A549 (cell line): ENCODE results near the gene ARL4D. TPM values are rescaled to one million over a fixed set of nuclear protein-coding genes. Genes with fewer than 3 reads are reported as not detected.

Experiments
- ATAC-seq, 2 experiments: fragments of 200-7000 bp in 1 of 2; fragments of >200 bp in 1 of 2; cut with Nextera tagmentation in 1 of 2; cut with Tn5 transposase in 1 of 2; 3 replicates each; pipeline versions ENCODE4 v1.8.0 to v1.9.1; 2018 to 2020; ENCODE audit warnings: mild to moderate bottlenecking in 1 of 2, moderate library complexity in 1 of 2
- CTCF ChIA-PET: fragments of 300-600 bp; sonication (Branson Sonifier 250); formaldehyde crosslinking; extraction: SDS; loops from one replicate; lab custom pipeline; 2021; ENCODE audit warnings: antibody characterized with exemption, inconsistent platforms; lab: Yijun Ruan, JAX
- POLR2A ChIA-PET: fragments of 350-600 bp; formaldehyde crosslinking; extraction: SDS; loops from one replicate; lab custom pipeline; 2021; ENCODE audit warnings: antibody characterized with exemption, inconsistent platforms; lab: Yijun Ruan, JAX
- DNase-seq, 2 experiments: peaks; one replicate each; pipeline versions ENCODE4 v3.0.0 to v3.0.0-alpha.2; 2011 to 2016; ENCODE audit warnings: low read depth in 1 of 2, low spot score in 1 of 2
- FAIRE-seq: peaks from 2 replicates; lab custom pipeline; 2011; peaks lifted over from hg19 to GRCh38; lab: Jason Lieb, UNC
- H3K27ac ChIP-seq, 2 experiments: fragments of >200 bp; sonication (Bioruptor Twin); formaldehyde crosslinking; 3 replicates each; pipeline ENCODE4 v1.5.1; 2016 to 2017
- H3K4me1 ChIP-seq: fragments of >200 bp; sonication (Bioruptor Twin); formaldehyde crosslinking; 3 replicates; pipeline ENCODE4 v1.6.1; 2016
- H3K4me2 ChIP-seq: fragments of >200 bp; sonication (Bioruptor Twin); formaldehyde crosslinking; 3 replicates; pipeline ENCODE4 v1.6.1; 2016
- H3K4me3 ChIP-seq: fragments of >200 bp; sonication (Bioruptor Twin); formaldehyde crosslinking; 3 replicates; pipeline ENCODE4 v1.5.1; 2016
- H3K9me3 ChIP-seq: fragments of >200 bp; sonication (Bioruptor Twin); formaldehyde crosslinking; 3 replicates; pipeline ENCODE4 v1.6.1; 2016
- ATOH8 ChIP-seq: fragments of 250-450 bp; sonication (Bioruptor Pico); IDR thresholded peaks from 2 replicates; pipeline ENCODE4 v1.5.0; 2020; ENCODE audit warnings: low read depth, mild to moderate bottlenecking, moderate library complexity
- BCL3 ChIP-seq: fragments of >200 bp; sonication (Bioruptor Twin); formaldehyde crosslinking; IDR thresholded peaks from 3 replicates; pipeline ENCODE4 v1.6.1; 2016
- CTCF ChIP-seq: fragments of >200 bp; sonication (Bioruptor Twin); formaldehyde crosslinking; IDR thresholded peaks from 3 replicates; pipeline ENCODE4 v1.5.1; 2016
- EP300 ChIP-seq, 2 experiments: fragments of >200 bp; sonication (Bioruptor Twin); formaldehyde crosslinking; IDR thresholded peaks; 2 replicates in 1 of 2; 3 replicates in 1 of 2; pipeline ENCODE4 v1.6.1; 2016 to 2017
- GATA3 ChIP-seq: IDR thresholded peaks from 2 replicates; pipeline ENCODE4 v1.6.1; 2012; ENCODE audit warnings: borderline replicate concordance
- HDAC2 ChIP-seq: fragments of 200-600 bp; sonication (generic); IDR thresholded peaks from 2 replicates; pipeline ENCODE4 v1.6.1; 2016
- HOXA7 ChIP-seq: fragments of 250-450 bp; sonication (Bioruptor Pico); IDR thresholded peaks from 2 replicates; pipeline ENCODE4 v1.5.0; 2020; ENCODE audit warnings: mild to moderate bottlenecking, moderate library complexity
- HOXB13 ChIP-seq: fragments of 250-450 bp; sonication (Bioruptor Pico); IDR thresholded peaks from 2 replicates; pipeline ENCODE4 v1.5.0; 2020; ENCODE audit warnings: low read depth, mild to moderate bottlenecking, moderate library complexity
- JUN ChIP-seq, 2 experiments: fragments of >200 bp; sonication (Bioruptor Twin); formaldehyde crosslinking; IDR thresholded peaks; 2 replicates in 1 of 2; 3 replicates in 1 of 2; pipeline ENCODE4 v1.6.1; 2016 to 2017
- JUNB ChIP-seq: fragments of >200 bp; sonication (Bioruptor Twin); formaldehyde crosslinking; IDR thresholded peaks from 2 replicates; pipeline ENCODE4 v1.6.1; 2016
- MAFK ChIP-seq: fragments of 450-650 bp; IDR thresholded peaks from 2 replicates; pipeline ENCODE4 v1.6.1; 2014; ENCODE audit not compliant: partially characterized antibody
- MAZ ChIP-seq: fragments of 150-350 bp; IDR thresholded peaks from 2 replicates; pipeline ENCODE4 v1.6.1; 2014; ENCODE audit warnings: antibody characterized with exemption, low read depth, low read length, borderline replicate concordance
- NPAS2 ChIP-seq: fragments of 250-450 bp; sonication (Bioruptor Pico); IDR thresholded peaks from 2 replicates; pipeline ENCODE4 v1.8.0; 2022; ENCODE audit warnings: mild to moderate bottlenecking, moderate library complexity, borderline replicate concordance
- PHF8 ChIP-seq: fragments of 200-600 bp; sonication (generic); IDR thresholded peaks from 2 replicates; pipeline ENCODE4 v1.6.1; 2016; ENCODE audit warnings: low read depth, mild to moderate bottlenecking, antibody characterized with exemption, moderate library complexity, borderline replicate concordance
- RAD21 ChIP-seq, 2 experiments: fragments of >200 bp in 1 of 2; sonication (Bioruptor Twin) in 1 of 2; formaldehyde crosslinking in 1 of 2; IDR thresholded peaks in 1 of 2; conservative IDR thresholded peaks in 1 of 2; 2 replicates in 1 of 2; 3 replicates in 1 of 2; pipeline ENCODE4 v1.6.1; 2012 to 2018; ENCODE audit warnings: inconsistent platforms in 1 of 2
- RFX5 ChIP-seq: fragments of 450-650 bp; IDR thresholded peaks from 2 replicates; pipeline ENCODE4 v1.7.1; 2014; ENCODE audit warnings: antibody characterized with exemption, mild to moderate bottlenecking, moderate library complexity
- TP53 ChIP-seq: fragments of 250-450 bp; sonication (Bioruptor Pico); IDR thresholded peaks from 2 replicates; pipeline ENCODE4 v1.5.0; 2021; ENCODE audit warnings: mild to moderate bottlenecking, moderate library complexity
- USF2 ChIP-seq: fragments of 450-650 bp; IDR thresholded peaks from 2 replicates; pipeline ENCODE4 v1.6.1; 2014; ENCODE audit warnings: antibody characterized with exemption
- ZFP36 ChIP-seq: fragments of 450-650 bp; IDR thresholded peaks from 2 replicates; pipeline ENCODE4 v1.6.1; 2014; ENCODE audit warnings: borderline replicate concordance; ENCODE audit not compliant: partially characterized antibody
- ZNF302 ChIP-seq: fragments of 250-450 bp; sonication (Bioruptor Pico); IDR thresholded peaks from 2 replicates; pipeline ENCODE4 v1.9.0; 2021; ENCODE audit warnings: inconsistent platforms, mild to moderate bottlenecking, moderate library complexity
- WGBS: methylation state at CpG from one replicate; pipeline ENCODE4 v1.1.6; 2017; ENCODE audit errors: missing lambda C conversion rate; 5-methylcytosine and 5-hydroxymethylcytosine counted together
- polyA plus RNA-seq, 4 experiments: library from polyadenylated mRNA; depleted of rRNA in 3 of 4; stranded (reverse); fragments of >200 nt; fragmentation: RNase III in 1 of 4; extraction: RNeasy Plus Mini Kit Qiagen cat#74134 plus additional on column Dnase treatment in 1 of 4; gene quantifications; 2 replicates in 3 of 4; 3 replicates in 1 of 4; pipeline ENCODE4 v1.2.3, GENCODE V29; 2011 to 2017

The ARL4D gene
- polyA plus RNA-seq, 2 of the 4 experiments (the other 2 are of a cell fraction): 11.7 to 21.0 TPM

DNA sequence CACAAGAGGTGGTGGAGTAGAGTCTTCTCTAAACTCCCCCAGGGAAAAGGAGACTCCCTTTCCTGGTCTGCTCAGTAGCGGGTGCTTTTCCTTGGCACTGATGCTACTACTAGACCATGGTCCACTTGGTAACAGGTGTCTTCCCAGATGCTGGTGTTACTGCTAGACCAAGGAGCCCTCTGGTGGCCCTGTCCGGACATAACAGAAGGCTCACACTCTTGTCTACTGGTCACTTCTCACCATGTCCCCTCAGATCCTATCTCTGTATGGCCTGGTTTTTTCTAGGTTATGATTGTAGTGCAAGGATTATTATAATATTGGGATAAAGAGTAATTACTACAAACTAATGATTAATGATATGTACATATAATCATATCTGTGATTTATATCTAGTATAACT lies 49.7 kb upstream of the ARL4D start:
- WGBS: 91% methylated on average over 2 of the region's 2 CpGs
- TF ChIP-seq GATA3 (no peak), RAD21 (conservative IDR thresholded peaks at IDR 0.05 in 1 of 2, IDR thresholded peaks at IDR 0.05 in 1 of 2) (peak in 1 of 2 experiments; percentile 11; a peak in 1 of 5 replicates), CTCF (0 out of 3 replicates have a peak, but pooled peaks have one; percentile 5), USF2 (no peak)
- POLR2A ChIA-PET: interaction anchor here (2.1 kb wide), 1 partner anchor 12 kb away, joined by 8 read pairs; no protein-coding TSS in a partner anchor

DNA sequence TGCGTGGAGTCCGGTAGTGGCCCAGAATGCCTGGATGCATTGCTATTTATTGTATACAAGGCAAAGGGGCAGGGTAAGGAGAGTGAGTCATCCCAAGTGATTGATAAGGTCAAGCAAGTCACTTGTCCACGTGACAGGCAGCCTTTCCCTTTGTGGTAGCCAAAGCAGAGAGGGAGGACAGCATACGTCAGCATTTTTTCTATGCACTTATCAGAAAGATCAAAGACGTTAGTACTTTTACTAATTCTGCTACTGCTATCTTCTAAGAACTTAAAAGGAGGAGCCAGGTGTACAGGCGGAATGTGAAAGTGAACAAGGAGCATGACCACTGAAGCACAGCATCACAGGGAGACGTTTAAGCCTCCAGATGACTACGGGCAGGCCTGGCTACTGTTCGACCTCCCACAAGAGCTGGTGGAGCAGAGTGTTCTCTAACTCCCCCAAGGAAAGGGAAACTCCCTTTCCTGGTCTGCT lies 47.9 kb upstream of the ARL4D start:
- Histone ChIP-seq H3K4me3 (no peak overlapping the region), H3K27ac (no peak overlapping the region), H3K4me1 (no peaks in the 10 kb centered on the region), H3K9me3 (peaks cover 51% of the 10 kb centered on the region), H3K4me2 (no peak overlapping the region)
- ATAC-seq (no peak), FAIRE-seq (no peak), DNase-seq (no peak)
- ChIA-PET POLR2A (interaction anchor here (2.1 kb wide), 1 partner anchor 10 kb away, joined by 8 read pairs; no protein-coding TSS in a partner anchor), CTCF (interaction anchor here (0.8 to 13.8 kb wide), 2 partner anchors 15 to 17 kb away, joined by 3 to 178 read pairs; no protein-coding TSS in a partner anchor)
- peak; percentile 61 for TF ChIP-seq MAFK
- TF ChIP-seq HDAC2: no peak
- no peak for TF ChIP-seq JUNB
- TF ChIP-seq ZNF302: no peak
- TF ChIP-seq EP300 (IDR thresholded peaks at IDR 0.05): no peak
- 88% methylated on average over 9 of the region's 9 CpGs for WGBS

More for the DNA sequence above, 49.7 kb upstream of the ARL4D start:
- H3K9me3 ChIP-seq: peaks cover 55% of the 10 kb centered on the region
- CTCF ChIA-PET: interaction anchor here (13.8 kb wide), 1 partner anchor 13 kb away, joined by 178 read pairs; no protein-coding TSS in a partner anchor
- H3K4me2 ChIP-seq: no peak overlapping the region
- ATAC-seq: no peak
- H3K4me1 ChIP-seq: no peaks in the 10 kb centered on the region
- peak in 1 of 2 experiments; percentile 53 for DNase-seq
- FAIRE-seq: no peak
- no peak overlapping the region for H3K4me3 ChIP-seq
- no peak overlapping the region for H3K27ac ChIP-seq

- CTCF ChIA-PET: interaction anchor here (0.8 to 13.8 kb wide), 2 partner anchors 16 kb away, joined by 3 to 178 read pairs; no protein-coding TSS in a partner anchor
- WGBS: 80% methylated on average over 8 of the region's 8 CpGs
- DNase-seq (no peak), FAIRE-seq (no peak), ATAC-seq (no peak)
- Histone ChIP-seq H3K9me3 (peaks cover 51% of the 10 kb centered on the region), H3K4me3 (no peak overlapping the region), H3K27ac (no peak overlapping the region), H3K4me1 (peaks cover 4% of the 10 kb centered on the region), H3K4me2 (no peak overlapping the region)
- POLR2A ChIA-PET: no interaction called here
- TF ChIP-seq HOXB13 (CRISPR knock-in tag) (no peak), RFX5 (no peak), JUN (IDR thresholded peaks at IDR 0.05) (no peak), MAFK (no peak), ATOH8 (CRISPR knock-in tag) (no peak), NPAS2 (CRISPR knock-in tag) (no peak), BCL3 (no peak), USF2 (no peak), TP53 (CRISPR knock-in tag) (no peak), CTCF (no peak), HDAC2 (no peak), PHF8 (no peak), ZFP36 (no peak), HOXA7 (no peak), MAZ (no peak)
Measured at GRCh38 chr17:43351691-43352090, 47.1 kb upstream of the ARL4D start.
